Lower leg skin (tissue), 3 donors: Measurements from ENCODE around the gene VWA2.

Source experiments
- CTCF ChIP-seq, 3 donors: fragments of 450-650 bp; IDR thresholded peaks; one replicate each; pipeline ENCODE4 v1.5.1; 2016; ENCODE audit warnings: antibody characterized with exemption in 3 of 3, mild to moderate bottlenecking in 3 of 3, moderate library complexity in 2 of 3
- POLR2A ChIP-seq, 2 donors: fragments of 450-650 bp; IDR thresholded peaks; one replicate each; pipeline ENCODE4 v1.6.1; 2016 to 2017; ENCODE audit warnings: antibody characterized with exemption in 2 of 2, mild to moderate bottlenecking in 1 of 2, moderate library complexity in 1 of 2

GRCh38 chr10:114265392-114266053 is 26.5 kb downstream of the VWA2 start:
- no peak for TF ChIP-seq CTCF (IDR thresholded peaks at IDR 0.05)
- no peak for TF ChIP-seq POLR2A (IDR thresholded peaks at IDR 0.05)
